Lower leg skin (tissue), 3 donors: ENCODE data around the gene DACT2.

Experiments used
- POLR2A ChIP-seq, 2 donors: fragments of 450-650 bp; IDR thresholded peaks; one replicate each; pipeline ENCODE4 v1.6.1; 2016 to 2017; ENCODE audit warnings: antibody characterized with exemption in 2 of 2, mild to moderate bottlenecking in 1 of 2, moderate library complexity in 1 of 2
- TF ChIP-seq, protein P1 (sequence below), 3 donors: fragments of 450-650 bp; IDR thresholded peaks; one replicate each; pipeline ENCODE4 v1.5.1; 2016; ENCODE audit warnings: antibody characterized with exemption in 3 of 3, mild to moderate bottlenecking in 3 of 3, moderate library complexity in 2 of 3

DNA sequence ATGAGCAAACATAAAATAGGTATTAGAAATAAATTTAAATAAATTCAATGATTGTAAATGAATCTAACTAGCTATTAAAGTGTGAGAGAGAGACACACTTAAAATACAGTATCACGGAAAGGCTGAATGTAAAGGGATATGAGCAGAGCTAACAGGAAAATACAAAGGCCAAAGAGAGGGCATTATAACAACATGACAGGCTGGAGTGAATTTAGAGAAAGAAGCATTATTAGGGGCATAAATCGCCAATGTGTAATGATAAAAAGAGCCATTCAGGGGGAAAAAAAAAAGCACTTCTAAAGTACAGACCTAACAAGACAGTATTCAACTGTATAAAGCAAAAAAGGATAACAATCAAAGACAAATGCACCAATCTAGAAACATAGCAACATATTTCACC is 28.1 kb downstream of the DACT2 start:
- TF ChIP-seq, protein P1, sequence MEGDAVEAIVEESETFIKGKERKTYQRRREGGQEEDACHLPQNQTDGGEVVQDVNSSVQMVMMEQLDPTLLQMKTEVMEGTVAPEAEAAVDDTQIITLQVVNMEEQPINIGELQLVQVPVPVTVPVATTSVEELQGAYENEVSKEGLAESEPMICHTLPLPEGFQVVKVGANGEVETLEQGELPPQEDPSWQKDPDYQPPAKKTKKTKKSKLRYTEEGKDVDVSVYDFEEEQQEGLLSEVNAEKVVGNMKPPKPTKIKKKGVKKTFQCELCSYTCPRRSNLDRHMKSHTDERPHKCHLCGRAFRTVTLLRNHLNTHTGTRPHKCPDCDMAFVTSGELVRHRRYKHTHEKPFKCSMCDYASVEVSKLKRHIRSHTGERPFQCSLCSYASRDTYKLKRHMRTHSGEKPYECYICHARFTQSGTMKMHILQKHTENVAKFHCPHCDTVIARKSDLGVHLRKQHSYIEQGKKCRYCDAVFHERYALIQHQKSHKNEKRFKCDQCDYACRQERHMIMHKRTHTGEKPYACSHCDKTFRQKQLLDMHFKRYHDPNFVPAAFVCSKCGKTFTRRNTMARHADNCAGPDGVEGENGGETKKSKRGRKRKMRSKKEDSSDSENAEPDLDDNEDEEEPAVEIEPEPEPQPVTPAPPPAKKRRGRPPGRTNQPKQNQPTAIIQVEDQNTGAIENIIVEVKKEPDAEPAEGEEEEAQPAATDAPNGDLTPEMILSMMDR (IDR thresholded peaks at IDR 0.05): no peak
- no peak for TF ChIP-seq POLR2A (IDR thresholded peaks at IDR 0.05)
